ENCODE measurements around the gene VWA8. TPM values are rescaled to one million over a fixed set of nuclear protein-coding genes. Genes with fewer than 3 reads are reported as not detected.

The VWA8 gene
- polyA plus RNA-seq, 1 donor (not counting 4 experiments of a cell fraction or from before 2014, with no cell fraction given), result 17.8 TPM

DNA sequence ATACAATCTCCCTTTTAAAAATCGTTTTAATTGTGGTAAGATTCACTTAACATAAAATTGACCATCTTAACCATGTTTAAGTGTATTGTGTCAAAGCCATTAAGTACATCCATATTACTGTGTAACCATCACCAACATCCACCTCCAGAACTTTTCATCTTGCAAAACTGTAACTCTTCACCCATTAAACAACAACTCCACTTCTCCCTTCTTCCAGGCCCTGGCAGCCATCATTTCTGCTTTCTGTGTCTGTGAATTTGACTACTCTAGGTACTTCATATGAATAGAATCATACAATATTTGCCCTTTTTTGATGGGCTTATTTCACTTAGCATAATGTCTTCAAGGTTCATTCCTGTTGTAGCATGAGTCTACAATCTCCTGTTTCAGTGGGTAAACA lies 36.5 kb upstream of the VWA8 start:
- Histone ChIP-seq H3K36me3 (ENCODE audit: control insufficient read depth in 2 of 2, extremely low read depth in 1 of 2, insufficient read depth in 2 of 2, low read length in 2 of 2) (no peaks in the 10 kb centered on the region), H3K79me2 (ENCODE audit: control insufficient read depth, insufficient read depth, low read length) (no peaks in the 10 kb centered on the region), H3K27me3 (ENCODE audit: control insufficient read depth, extremely low read depth, insufficient read depth, low read length) (no peaks in the 10 kb centered on the region), H2AFZ (ENCODE audit: control insufficient read depth, low read length) (no peak overlapping the region), H3K27ac (ENCODE audit: control insufficient read depth, insufficient read depth, low read length) (no peak overlapping the region), H3K9me3 (ENCODE audit: control insufficient read depth, low read depth, low read length) (no peaks in the 10 kb centered on the region), H3K4me3 (ENCODE audit: control insufficient read depth in 2 of 3, extremely low read depth in 1 of 3, insufficient read depth in 2 of 3, low read depth in 1 of 3, low read length in 3 of 3) (no peak overlapping the region), H3K9me1 (ENCODE audit: control insufficient read depth, extremely low read depth, insufficient read depth, low read length) (no peaks in the 10 kb centered on the region), H3K9ac (ENCODE audit: control insufficient read depth, extremely low read depth, insufficient read depth, low read length) (no peak overlapping the region), H4K20me1 (ENCODE audit: control insufficient read depth, extremely low read depth, insufficient read depth, low read length) (no peaks in the 10 kb centered on the region), H3K4me1 (ENCODE audit: control insufficient read depth, extremely low read depth, insufficient read depth, low read length) (peaks cover 8% of the 10 kb centered on the region), H3K4me2 (ENCODE audit: control insufficient read depth, extremely low read depth, insufficient read depth, low read depth, low read length) (no peak overlapping the region)
- no peak for FAIRE-seq
- dilution Hi-C loops (cut with MboI; ENCODE audit: extremely low pct_ligation_motif_present, low sequenced_read_pairs), result no loop called here
- no peak for TF ChIP-seq EZH2 (IDR thresholded peaks at IDR 0.05; ENCODE audit: low read length)
- TF ChIP-seq, protein P1, sequence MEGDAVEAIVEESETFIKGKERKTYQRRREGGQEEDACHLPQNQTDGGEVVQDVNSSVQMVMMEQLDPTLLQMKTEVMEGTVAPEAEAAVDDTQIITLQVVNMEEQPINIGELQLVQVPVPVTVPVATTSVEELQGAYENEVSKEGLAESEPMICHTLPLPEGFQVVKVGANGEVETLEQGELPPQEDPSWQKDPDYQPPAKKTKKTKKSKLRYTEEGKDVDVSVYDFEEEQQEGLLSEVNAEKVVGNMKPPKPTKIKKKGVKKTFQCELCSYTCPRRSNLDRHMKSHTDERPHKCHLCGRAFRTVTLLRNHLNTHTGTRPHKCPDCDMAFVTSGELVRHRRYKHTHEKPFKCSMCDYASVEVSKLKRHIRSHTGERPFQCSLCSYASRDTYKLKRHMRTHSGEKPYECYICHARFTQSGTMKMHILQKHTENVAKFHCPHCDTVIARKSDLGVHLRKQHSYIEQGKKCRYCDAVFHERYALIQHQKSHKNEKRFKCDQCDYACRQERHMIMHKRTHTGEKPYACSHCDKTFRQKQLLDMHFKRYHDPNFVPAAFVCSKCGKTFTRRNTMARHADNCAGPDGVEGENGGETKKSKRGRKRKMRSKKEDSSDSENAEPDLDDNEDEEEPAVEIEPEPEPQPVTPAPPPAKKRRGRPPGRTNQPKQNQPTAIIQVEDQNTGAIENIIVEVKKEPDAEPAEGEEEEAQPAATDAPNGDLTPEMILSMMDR (optimal IDR thresholded peaks at IDR 0.05 in 1 of 3, IDR thresholded peaks at IDR 0.05 in 1 of 3, conservative IDR thresholded peaks at IDR 0.05 in 1 of 3; ENCODE audit: extremely low read depth in 1 of 3, insufficient read depth in 2 of 3, low read length in 3 of 3), result no peak
- no peak for DNase-seq (ENCODE audit: low read depth, low spot score)

GRCh38 chr13:41995946-41996345 lies 35.0 kb upstream of the VWA8 start:
- Histone ChIP-seq H3K27me3 (ENCODE audit: control insufficient read depth, extremely low read depth, insufficient read depth, low read length) (no peaks in the 10 kb centered on the region), H4K20me1 (ENCODE audit: control insufficient read depth, extremely low read depth, insufficient read depth, low read length) (no peaks in the 10 kb centered on the region), H3K9me1 (ENCODE audit: control insufficient read depth, extremely low read depth, insufficient read depth, low read length) (no peaks in the 10 kb centered on the region), H3K27ac (ENCODE audit: control insufficient read depth, insufficient read depth, low read length) (no peak overlapping the region), H3K4me2 (ENCODE audit: control insufficient read depth, extremely low read depth, insufficient read depth, low read depth, low read length) (no peak overlapping the region), H3K4me3 (ENCODE audit: control insufficient read depth in 2 of 3, extremely low read depth in 1 of 3, insufficient read depth in 2 of 3, low read depth in 1 of 3, low read length in 3 of 3) (no peak overlapping the region), H3K9ac (ENCODE audit: control insufficient read depth, extremely low read depth, insufficient read depth, low read length) (no peak overlapping the region), H3K9me3 (ENCODE audit: control insufficient read depth, low read depth, low read length) (no peaks in the 10 kb centered on the region), H3K79me2 (ENCODE audit: control insufficient read depth, insufficient read depth, low read length) (no peaks in the 10 kb centered on the region), H3K36me3 (ENCODE audit: control insufficient read depth in 2 of 2, extremely low read depth in 1 of 2, insufficient read depth in 2 of 2, low read length in 2 of 2) (no peaks in the 10 kb centered on the region), H3K4me1 (ENCODE audit: control insufficient read depth, extremely low read depth, insufficient read depth, low read length) (peaks cover 5% of the 10 kb centered on the region), H2AFZ (ENCODE audit: control insufficient read depth, low read length) (peak overlapping the region; percentile 29)
- FAIRE-seq (peak; percentile 76), DNase-seq (ENCODE audit: low read depth, low spot score) (no peak)
- TF ChIP-seq, protein P1 (optimal IDR thresholded peaks at IDR 0.05 in 1 of 3, IDR thresholded peaks at IDR 0.05 in 1 of 3, conservative IDR thresholded peaks at IDR 0.05 in 1 of 3; ENCODE audit: extremely low read depth in 1 of 3, insufficient read depth in 2 of 3, low read length in 3 of 3), result no peak
- no peak for TF ChIP-seq EZH2 (IDR thresholded peaks at IDR 0.05; ENCODE audit: low read length)
- dilution Hi-C loops (cut with MboI; ENCODE audit: extremely low pct_ligation_motif_present, low sequenced_read_pairs), result no loop called here
